Peyer's patch (tissue), 4 donors: ENCODE results near the gene ERG28.

Source experiments
- POLR2A ChIP-seq, 2 donors: fragments of 450-650 bp; IDR thresholded peaks; one replicate each; pipeline ENCODE4 v1.5.1; 2017; ENCODE audit warnings: antibody characterized with exemption in 2 of 2, mild to moderate bottlenecking in 2 of 2, moderate library complexity in 2 of 2
- TF ChIP-seq, protein P1 (sequence below), 6 experiments: fragments of 450-650 bp in 4 of 6; fragments of 200-600 bp in 2 of 6; sonication (generic) in 1 of 6; IDR thresholded peaks; one replicate each; pipeline ENCODE4 v1.5.1; 2017 to 2019; ENCODE audit warnings: antibody characterized with exemption in 6 of 6, mild to moderate bottlenecking in 3 of 6, moderate library complexity in 1 of 6

DNA sequence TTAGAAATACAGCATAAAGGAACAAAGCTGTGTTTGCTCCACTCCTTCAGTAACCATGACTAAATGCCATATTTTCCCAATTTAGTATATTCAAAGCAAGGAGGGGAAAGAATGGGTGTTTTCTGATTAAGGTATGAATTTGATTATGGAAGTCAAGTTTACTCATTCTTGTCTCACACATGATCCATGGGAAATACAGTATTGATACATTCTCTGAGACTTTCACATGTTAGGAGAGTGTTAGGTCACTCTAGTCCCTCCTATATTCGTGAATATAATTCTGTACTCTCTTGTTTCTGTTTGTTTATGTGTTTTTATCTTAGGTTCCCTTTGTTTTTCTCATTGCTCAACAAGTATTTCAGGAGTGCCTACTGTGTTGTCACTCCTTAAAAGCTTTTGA, 42.8 kb upstream of the ERG28 start:
- no peak for TF ChIP-seq POLR2A (IDR thresholded peaks at IDR 0.05)
- TF ChIP-seq, protein P1, sequence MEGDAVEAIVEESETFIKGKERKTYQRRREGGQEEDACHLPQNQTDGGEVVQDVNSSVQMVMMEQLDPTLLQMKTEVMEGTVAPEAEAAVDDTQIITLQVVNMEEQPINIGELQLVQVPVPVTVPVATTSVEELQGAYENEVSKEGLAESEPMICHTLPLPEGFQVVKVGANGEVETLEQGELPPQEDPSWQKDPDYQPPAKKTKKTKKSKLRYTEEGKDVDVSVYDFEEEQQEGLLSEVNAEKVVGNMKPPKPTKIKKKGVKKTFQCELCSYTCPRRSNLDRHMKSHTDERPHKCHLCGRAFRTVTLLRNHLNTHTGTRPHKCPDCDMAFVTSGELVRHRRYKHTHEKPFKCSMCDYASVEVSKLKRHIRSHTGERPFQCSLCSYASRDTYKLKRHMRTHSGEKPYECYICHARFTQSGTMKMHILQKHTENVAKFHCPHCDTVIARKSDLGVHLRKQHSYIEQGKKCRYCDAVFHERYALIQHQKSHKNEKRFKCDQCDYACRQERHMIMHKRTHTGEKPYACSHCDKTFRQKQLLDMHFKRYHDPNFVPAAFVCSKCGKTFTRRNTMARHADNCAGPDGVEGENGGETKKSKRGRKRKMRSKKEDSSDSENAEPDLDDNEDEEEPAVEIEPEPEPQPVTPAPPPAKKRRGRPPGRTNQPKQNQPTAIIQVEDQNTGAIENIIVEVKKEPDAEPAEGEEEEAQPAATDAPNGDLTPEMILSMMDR (IDR thresholded peaks at IDR 0.05) = no peak
